Placental epithelial cell (primary cell): ENCODE results near the gene SH2D7. TPM values are rescaled to one million over a fixed set of nuclear protein-coding genes. Genes with fewer than 3 reads are reported as not detected.

Source experiments
- small RNA-seq: library from RNA; depleted of rRNA; stranded (forward); fragments of <200 nt; gene quantifications from one replicate; pipeline ENCODE3, GENCODE V24; 2012
- total RNA-seq: library from RNA; depleted of rRNA; stranded (reverse); fragments of >200 nt; gene quantifications from 2 replicates; pipeline ENCODE4 v1.2.3, GENCODE V29; 2012

The SH2D7 gene
- not detected in 2 replicates for total RNA-seq

GRCh38 chr15:78092261-78093041, at the start of gene SH2D7:
Gene SH2D7 (plus strand): TSS chr15:78092561. CDS start chr15:78092585, 24 bp downstream.

GRCh38 chr15:78077053-78077870, 15.1 kb upstream of the SH2D7 start, which contains the start of gene TBC1D2B:
Gene TBC1D2B (minus strand): TSS chr15:78077711. CDS start chr15:78077652, 59 bp downstream.

GRCh38 chr15:78131295-78132061, 39.1 kb downstream of the SH2D7 start, which contains the start of gene CIB2:
Gene CIB2 (minus strand): TSS chr15:78131445. CDS start chr15:78131215, 230 bp downstream.

GRCh38 chr15:78149068-78149804, 56.9 kb downstream of the SH2D7 start, which contains the start of gene IDH3A:
Gene IDH3A (plus strand): TSS chr15:78149362. CDS start chr15:78149404, 42 bp downstream.

Small RNA genes within 50 kb of the gene (small RNA-seq; reads per million reads assigned to genes)
- gene RF00092 = not detected

Other genes starting within 250 kb of the SH2D7 start
- 45.7 and 49.5 TPM in 2 replicates for gene TBC1D2B, start 14.8 kb upstream of the SH2D7 start, total RNA-seq
- 22.4 and 23.6 TPM in 2 replicates for gene CIB2, start 38.9 kb downstream of the SH2D7 start, total RNA-seq
- gene IDH3A, start 56.8 kb downstream of the SH2D7 start, total RNA-seq = 14.9 and 40.2 TPM in 2 replicates
- 1.2 TPM in 1 of 2 replicates, not detected in the other for gene ACSBG1, start 142.0 kb downstream of the SH2D7 start, total RNA-seq
- 22.0 and 22.9 TPM in 2 replicates for gene DNAJA4, start 172.0 kb downstream of the SH2D7 start, total RNA-seq
- 115 and 126 TPM in 2 replicates for gene SKIC8, start 207.0 kb downstream of the SH2D7 start, total RNA-seq
- gene CRABP1, start 247.8 kb downstream of the SH2D7 start, total RNA-seq = not detected in 2 replicates